ENCODE data around the gene CNDP1.
"Not testable (repeated sequence)": the region's sequence is repeated elsewhere in the genome, so short reads cannot be mapped to it uniquely, and the experiment has no call there.

The CNDP1 gene

GRCh38 chr18:74524097-74524496 lies 10.2 kb upstream of the CNDP1 start:
- Histone ChIP-seq H4K20me1 (peaks cover 0 to 25% (median 0%) of the 10 kb centered on the region in 11 experiments; a peak in 7 of 22 replicates), H3K4me2 (peak overlapping the region in 2 of 11 experiments; percentile 1 to 11; a peak in 2 of 22 replicates), H3K27me3 (no peaks in the 10 kb centered on the region), H3K27ac (no peak overlapping the region; a peak in 1 of 22 replicates), H3K9me3 (replicated peaks in 1 of 11) (no peaks in the 10 kb centered on the region), H3K9ac (no peak overlapping the region), H3K4me3 (no peak overlapping the region), H3K36me3 (peaks cover 28 to 41% (median 38%) of the 10 kb centered on the region in 11 experiments), H3K4me1 (peaks cover 0 to 9% (median 0%) of the 10 kb centered on the region in 10 experiments; a peak in 7 of 20 replicates)
- TF ChIP-seq Cebpa-rat (IDR thresholded peaks at IDR 0.05): no peak

GRCh38 chr18:74524915-74525314 lies 9.4 kb upstream of the CNDP1 start:
- H3K4me2 ChIP-seq; H3K27me3 ChIP-seq; H3K4me3 ChIP-seq; H3K9ac ChIP-seq; H3K9me3 ChIP-seq (replicated peaks in 1 of 11); H3K4me1 ChIP-seq; H3K27ac ChIP-seq: not testable (repeated sequence)
- Histone ChIP-seq H4K20me1 (peaks cover 0 to 16% (median 0%) of the 10 kb centered on the region in 11 experiments; a peak in 6 of 22 replicates), H3K36me3 (peaks cover 19 to 32% (median 30%) of the 10 kb centered on the region in 11 experiments)

GRCh38 chr18:74525741-74526140 lies 8.6 kb upstream of the CNDP1 start:
- H3K4me2 ChIP-seq: no peak overlapping the region
- H3K9ac ChIP-seq: no peak overlapping the region
- H3K9me3 ChIP-seq (replicated peaks in 1 of 11): no peaks in the 10 kb centered on the region
- peaks cover 0 to 15% (median 0%) of the 10 kb centered on the region in 11 experiments; a peak in 5 of 22 replicates for H4K20me1 ChIP-seq
- H3K4me3 ChIP-seq: no peak overlapping the region
- no peak overlapping the region for H3K27ac ChIP-seq
- peaks cover 0 to 9% (median 0%) of the 10 kb centered on the region in 10 experiments; a peak in 7 of 20 replicates for H3K4me1 ChIP-seq
- TF ChIP-seq Cebpa-rat (IDR thresholded peaks at IDR 0.05): no peak
- no peaks in the 10 kb centered on the region for H3K27me3 ChIP-seq
- H3K36me3 ChIP-seq: peaks cover 11 to 24% (median 22%) of the 10 kb centered on the region in 11 experiments; a peak in 21 of 22 replicates

GRCh38 chr18:74526488-74526887 lies 7.8 kb upstream of the CNDP1 start:
- Histone ChIP-seq H3K4me2 (no peak overlapping the region), H3K9ac (no peak overlapping the region), H4K20me1 (peaks cover 0 to 13% (median 0%) of the 10 kb centered on the region in 11 experiments; a peak in 3 of 22 replicates)

GRCh38 chr18:74528478-74528877 lies 5.8 kb upstream of the CNDP1 start:
- Histone ChIP-seq H3K4me2 (no peak overlapping the region), H3K9me3 (replicated peaks in 1 of 11) (no peaks in the 10 kb centered on the region), H4K20me1 (no peaks in the 10 kb centered on the region), H3K9ac (no peak overlapping the region), H3K27me3 (no peaks in the 10 kb centered on the region), H3K27ac (no peak overlapping the region), H3K36me3 (no peaks in the 10 kb centered on the region), H3K4me1 (peaks cover 0 to 6% (median 0%) of the 10 kb centered on the region in 10 experiments; a peak in 4 of 20 replicates), H3K4me3 (no peak overlapping the region)
- no peak for TF ChIP-seq Cebpa-rat (IDR thresholded peaks at IDR 0.05)

More at GRCh38 chr18:74526488-74526887, 7.8 kb upstream of the CNDP1 start:
- Histone ChIP-seq H3K9me3 (replicated peaks in 1 of 11) (no peaks in the 10 kb centered on the region), H3K27me3 (no peaks in the 10 kb centered on the region), H3K4me3 (no peak overlapping the region), H3K36me3 (peaks cover 4 to 17% (median 14%) of the 10 kb centered on the region in 11 experiments; a peak in 19 of 22 replicates), H3K4me1 (peaks cover 0 to 9% (median 0%) of the 10 kb centered on the region in 10 experiments; a peak in 7 of 20 replicates), H3K27ac (no peak overlapping the region)
- TF ChIP-seq Cebpa-rat (IDR thresholded peaks at IDR 0.05): no peak

DNA sequence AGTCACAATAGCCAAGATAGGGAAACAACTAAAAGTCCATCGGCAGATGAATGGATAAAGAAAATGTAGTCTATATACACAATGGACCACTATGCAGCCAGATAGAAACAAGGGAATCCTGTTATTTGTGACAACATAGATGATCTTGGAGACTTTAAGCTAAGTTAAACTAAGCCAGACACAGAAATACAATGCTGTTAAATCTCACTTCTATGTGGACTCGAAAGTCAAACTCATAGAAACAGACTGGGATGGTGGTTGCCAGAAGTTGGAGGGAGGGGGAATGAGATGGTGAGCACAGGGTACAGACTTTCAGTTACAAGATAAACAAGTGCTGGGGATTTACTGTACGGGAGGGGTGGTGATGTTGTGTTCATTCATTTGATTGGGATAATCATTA lies 5.4 kb upstream of the CNDP1 start:
- H3K27me3 ChIP-seq: no peaks in the 10 kb centered on the region
- no peak overlapping the region for H3K4me3 ChIP-seq
- no peak overlapping the region for H3K9ac ChIP-seq
- no peaks in the 10 kb centered on the region for H3K9me3 ChIP-seq (replicated peaks in 1 of 11)
- no peak overlapping the region for H3K27ac ChIP-seq
- no peaks in the 10 kb centered on the region for H4K20me1 ChIP-seq
- TF ChIP-seq Cebpa-rat (IDR thresholded peaks at IDR 0.05): no peak
- H3K36me3 ChIP-seq: no peaks in the 10 kb centered on the region
- no peak overlapping the region for H3K4me2 ChIP-seq
- peaks cover 0 to 3% (median 0%) of the 10 kb centered on the region in 10 experiments; a peak in 4 of 20 replicates for H3K4me1 ChIP-seq

DNA sequence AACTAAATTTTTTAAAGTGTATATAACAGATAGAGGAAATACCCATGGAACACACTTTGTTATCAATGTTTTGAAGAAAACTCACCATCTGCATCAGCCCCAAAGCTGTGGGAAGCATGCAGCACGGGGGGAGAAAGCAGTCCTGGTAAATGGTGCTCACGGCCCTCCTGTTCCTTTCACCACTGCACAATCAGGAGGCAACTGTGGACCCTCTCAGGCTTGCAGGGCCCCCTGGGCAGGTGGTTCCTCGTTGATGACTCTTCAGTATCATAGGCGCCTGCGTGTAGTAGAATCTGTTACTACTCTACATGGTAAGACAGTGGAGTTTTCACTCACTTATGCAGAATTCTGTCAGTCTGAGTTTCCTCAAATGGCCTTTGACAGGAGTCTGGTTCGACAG lies 4.9 kb upstream of the CNDP1 start:
- H3K4me3 ChIP-seq: no peak overlapping the region
- no peak overlapping the region for H3K27ac ChIP-seq
- H3K4me2 ChIP-seq: no peak overlapping the region
- no peak overlapping the region for H3K9ac ChIP-seq
- no peaks in the 10 kb centered on the region for H3K27me3 ChIP-seq
- no peak for TF ChIP-seq Cebpa-rat (IDR thresholded peaks at IDR 0.05)
- no peaks in the 10 kb centered on the region for H3K4me1 ChIP-seq
- no peaks in the 10 kb centered on the region for H4K20me1 ChIP-seq
- H3K36me3 ChIP-seq: no peaks in the 10 kb centered on the region
- no peaks in the 10 kb centered on the region for H3K9me3 ChIP-seq (replicated peaks in 1 of 11)

DNA sequence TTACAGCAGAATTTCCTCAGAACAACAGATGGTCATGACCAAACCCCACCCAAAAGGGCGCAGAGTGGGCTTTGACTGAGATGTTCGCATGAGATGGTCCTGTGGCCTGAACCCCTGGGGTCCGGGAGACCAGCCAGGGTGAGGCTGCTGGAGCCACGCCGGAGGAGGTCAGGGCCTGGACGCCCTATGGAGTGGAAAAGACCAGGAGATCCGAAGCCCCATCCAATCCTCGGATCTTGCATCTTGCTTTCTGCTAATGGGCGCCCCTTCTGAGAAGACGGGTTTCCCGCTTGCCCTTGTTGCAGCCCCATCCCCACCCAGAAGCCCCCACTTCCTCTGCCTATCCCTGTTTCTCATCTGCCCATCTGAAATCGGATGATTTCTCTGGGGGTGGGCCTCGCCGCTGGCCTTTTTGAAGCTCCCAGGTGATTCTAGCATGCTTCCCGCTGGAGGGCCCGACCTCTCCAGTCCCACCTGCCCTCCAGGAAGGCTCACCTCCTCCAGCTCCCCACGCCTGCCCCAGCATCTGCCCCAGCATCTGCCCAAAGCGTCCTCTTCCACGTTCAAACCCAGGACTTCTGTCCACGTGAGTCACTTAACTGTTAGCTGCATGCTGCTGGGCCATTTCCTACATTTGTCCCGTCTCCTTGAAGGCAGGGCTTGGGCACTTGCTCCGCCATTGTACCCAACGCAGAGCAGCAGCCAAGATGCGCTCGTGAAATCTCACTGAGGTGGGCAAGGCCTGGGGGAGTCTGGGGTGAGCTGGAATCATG lies 4.3 kb upstream of the CNDP1 start:
- Histone ChIP-seq H3K4me2 (no peak overlapping the region), H3K4me1 (no peaks in the 10 kb centered on the region), H3K36me3 (no peaks in the 10 kb centered on the region), H3K27me3 (no peaks in the 10 kb centered on the region), H3K9ac (no peak overlapping the region), H4K20me1 (no peaks in the 10 kb centered on the region), H3K27ac (no peak overlapping the region), H3K4me3 (no peak overlapping the region), H3K9me3 (replicated peaks in 1 of 11) (no peaks in the 10 kb centered on the region)
- TF ChIP-seq Cebpa-rat (IDR thresholded peaks at IDR 0.05): no peak

GRCh38 chr18:74530584-74530862 lies 3.8 kb upstream of the CNDP1 start:
- Histone ChIP-seq H3K9me3 (replicated peaks in 1 of 11) (no peaks in the 10 kb centered on the region), H3K36me3 (no peaks in the 10 kb centered on the region), H3K9ac (no peak overlapping the region), H3K27ac (no peak overlapping the region), H4K20me1 (no peaks in the 10 kb centered on the region), H3K4me2 (no peak overlapping the region), H3K27me3 (no peaks in the 10 kb centered on the region), H3K4me3 (no peak overlapping the region), H3K4me1 (no peaks in the 10 kb centered on the region)
- TF ChIP-seq Cebpa-rat (IDR thresholded peaks at IDR 0.05): no peak

DNA sequence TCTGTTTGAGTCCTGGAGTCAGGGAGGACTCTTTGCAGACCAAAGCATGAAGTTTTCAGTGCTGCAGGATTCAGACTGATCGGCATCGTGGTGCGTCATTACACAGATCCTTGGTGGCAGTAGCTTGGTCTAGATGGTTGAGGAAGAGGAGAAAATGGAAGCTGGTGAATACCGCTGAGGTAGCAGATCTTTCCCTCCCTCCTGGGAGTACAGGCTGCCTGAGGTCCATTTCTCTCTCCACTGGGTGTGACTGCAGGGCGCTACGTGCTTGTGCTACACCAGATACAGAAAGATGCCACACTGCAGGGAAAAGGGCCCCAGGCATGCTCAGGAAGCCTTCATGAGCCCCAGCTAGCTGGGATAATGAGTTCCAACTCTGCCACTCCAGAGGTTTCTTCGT lies 3.3 kb upstream of the CNDP1 start:
- Histone ChIP-seq H3K9ac (no peak overlapping the region), H3K36me3 (no peaks in the 10 kb centered on the region), H3K4me1 (no peaks in the 10 kb centered on the region), H4K20me1 (no peaks in the 10 kb centered on the region), H3K9me3 (replicated peaks in 1 of 11) (peaks cover 0 to under 1% (median 0%) of the 10 kb centered on the region in 11 experiments; a peak in 1 of 22 replicates), H3K4me3 (no peak overlapping the region), H3K4me2 (no peak overlapping the region), H3K27ac (no peak overlapping the region), H3K27me3 (no peaks in the 10 kb centered on the region)
- no peak for TF ChIP-seq Cebpa-rat (IDR thresholded peaks at IDR 0.05)

Data from BLaER1 treated with 17β-estradiol and CSF1 and Interleukin-3, amounts not matched to agents 10 nM and 100 nM (cell line).